Measurements from ENCODE around the gene COQ8B.
A peak's percentile ranks its signal among the peaks of the same experiment; 100 is the strongest.
"Not testable (repeated sequence)": the region's sequence is repeated elsewhere in the genome, so short reads cannot be mapped to it uniquely, and the experiment has no call there.

Gene COQ8B

DNA sequence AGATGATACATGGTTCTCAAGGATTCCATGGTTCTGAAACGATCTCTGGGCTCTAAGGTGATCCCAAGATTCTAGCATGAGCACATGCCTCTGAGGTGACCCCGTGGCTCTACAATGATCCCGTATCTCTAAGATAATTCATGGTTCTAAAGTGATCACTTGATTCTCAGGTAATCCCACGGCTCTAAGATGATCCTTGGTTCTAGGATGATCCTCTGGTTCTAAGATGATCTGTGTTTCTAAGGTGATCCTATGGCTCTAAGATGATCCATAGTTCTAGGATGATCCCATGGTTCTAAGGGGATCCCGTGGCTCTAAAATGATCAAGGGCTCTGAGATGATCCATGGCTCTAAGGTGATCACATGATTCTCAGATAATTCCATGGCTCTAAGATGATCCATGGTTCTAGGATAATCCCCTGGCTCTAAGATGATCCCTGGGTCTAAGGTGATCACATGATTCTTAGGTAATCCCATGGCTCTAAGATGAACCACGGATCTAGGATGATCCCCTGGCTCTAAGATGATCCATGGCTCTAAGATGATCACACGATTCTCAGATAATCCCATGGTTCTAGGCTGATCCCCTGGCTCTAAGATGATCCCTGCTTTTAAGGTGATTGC lies 47.6 kb downstream of the COQ8B start:
- no peak for DNase-seq (ENCODE audit: low read depth in 2 of 2)

- no peak for DNase-seq (ENCODE audit: low read depth in 2 of 2)
These were observed 49.1 kb downstream of the COQ8B start for GRCh38 chr19:40667602-40668001.

GRCh38 chr19:40666803-40667438 lies 49.8 kb downstream of the COQ8B start:
- no peak for DNase-seq (ENCODE audit: low read depth in 2 of 2)

GRCh38 chr19:40663695-40664692 lies 52.7 kb downstream of the COQ8B start:
- no peak for DNase-seq (ENCODE audit: low read depth in 2 of 2)

GRCh38 chr19:40662925-40663694 lies 53.6 kb downstream of the COQ8B start:
- DNase-seq (ENCODE audit: low read depth in 2 of 2) = peak; percentile 88 to 89

DNA sequence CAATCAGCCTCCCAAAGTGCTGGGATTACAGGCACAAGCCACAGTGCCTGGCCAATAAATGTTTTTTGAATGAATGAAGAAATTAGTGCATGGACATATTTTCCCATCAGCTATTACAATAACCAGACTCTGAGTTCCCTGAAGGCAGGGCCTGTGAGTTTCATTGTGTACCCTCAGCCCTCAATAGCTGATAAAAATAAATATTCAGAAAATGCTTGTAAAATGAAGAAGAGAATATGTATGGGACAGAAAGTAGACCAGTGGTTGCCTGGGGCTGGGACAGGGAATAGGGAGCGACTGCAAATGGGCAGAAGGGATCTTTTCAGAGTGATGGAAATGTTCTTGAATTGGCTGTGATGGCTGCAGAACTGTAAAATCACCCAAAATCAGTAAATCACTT lies 55.1 kb downstream of the COQ8B start:
- DNase-seq (ENCODE audit: low read depth in 2 of 2) = no peak

GRCh38 chr19:40659566-40659965 lies 57.1 kb downstream of the COQ8B start:
- no peak for DNase-seq (ENCODE audit: low read depth in 2 of 2)

GRCh38 chr19:40659116-40659515 lies 57.6 kb downstream of the COQ8B start:
- no peak for DNase-seq (ENCODE audit: low read depth in 2 of 2)

DNA sequence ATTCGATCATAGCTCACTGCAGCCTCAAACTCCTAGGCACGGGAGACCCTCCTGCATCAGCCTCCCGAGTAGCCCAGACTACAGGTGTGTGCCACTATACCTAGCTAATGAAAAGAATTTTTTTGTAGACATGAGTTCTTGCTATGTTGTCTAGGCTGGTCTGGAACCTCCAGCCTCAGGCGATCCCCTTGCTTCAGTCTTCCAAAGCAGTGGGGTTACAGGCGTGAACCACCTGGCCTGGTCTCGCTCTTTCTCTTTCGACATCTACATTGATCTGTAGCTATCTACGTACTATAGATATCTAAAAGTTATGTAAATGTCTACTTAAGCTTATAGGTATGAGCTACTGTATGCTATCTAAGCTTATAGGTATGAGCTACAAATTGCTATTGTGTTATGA lies 58.7 kb downstream of the COQ8B start:
- DNase-seq (ENCODE audit: low read depth in 2 of 2) = no peak

DNA sequence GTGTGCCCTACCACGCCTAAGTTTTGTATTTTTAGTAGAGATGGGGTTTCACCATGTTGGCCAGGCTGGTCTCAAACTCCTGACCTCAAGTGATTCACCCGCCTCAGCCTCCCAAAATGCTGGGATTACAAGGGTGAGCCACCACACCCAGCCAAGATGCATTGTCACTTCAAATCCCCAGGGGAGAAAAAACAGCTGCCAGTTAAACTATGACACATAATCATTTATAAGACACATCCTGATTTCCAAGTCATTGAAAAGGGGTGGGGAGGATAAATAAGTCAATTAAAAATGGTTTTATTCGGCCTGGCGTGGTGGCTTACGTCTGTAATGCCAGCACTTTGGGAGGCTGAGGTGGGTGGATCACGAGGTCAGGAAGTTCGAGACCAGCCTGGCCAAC lies 61.0 kb downstream of the COQ8B start:
- not testable (repeated sequence) for DNase-seq (ENCODE audit: low read depth in 2 of 2)

GRCh38 chr19:40652303-40652702 lies 64.4 kb downstream of the COQ8B start:
- DNase-seq (ENCODE audit: low read depth in 2 of 2) = not testable (repeated sequence)

DNA sequence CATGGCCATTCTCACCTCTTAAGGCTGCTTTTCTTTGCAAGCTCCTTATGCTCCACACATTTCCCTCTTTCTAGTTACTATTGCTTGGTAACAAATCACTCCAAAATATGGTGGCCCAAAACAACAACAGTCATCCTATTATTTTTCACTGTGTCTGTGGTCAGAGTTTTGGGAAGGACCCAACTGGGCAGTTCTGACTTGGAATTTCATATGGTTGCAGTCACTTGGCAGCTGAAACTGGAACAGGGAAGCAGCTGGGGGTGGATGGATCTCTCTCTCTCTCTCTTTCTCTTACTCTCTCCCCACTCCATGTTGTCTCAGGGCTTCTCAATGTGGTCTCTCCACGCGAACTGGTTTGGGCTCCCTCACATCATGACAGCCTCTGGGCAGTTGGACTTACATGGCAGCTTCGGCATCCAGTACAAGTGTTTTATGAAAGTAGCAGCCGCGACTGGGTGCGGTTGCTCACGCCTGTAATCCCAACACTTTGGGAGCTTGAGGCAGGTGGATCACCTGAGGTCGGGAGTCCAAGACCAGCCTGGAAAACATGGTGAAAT lies 65.9 kb downstream of the COQ8B start:
- no peak for DNase-seq (ENCODE audit: low read depth in 2 of 2)

GRCh38 chr19:40649903-40650675 lies 66.6 kb downstream of the COQ8B start:
- DNase-seq (ENCODE audit: low read depth in 2 of 2) = not testable (repeated sequence)

GRCh38 chr19:40646743-40647254 lies 69.9 kb downstream of the COQ8B start:
- no peak for DNase-seq (ENCODE audit: low read depth in 2 of 2)

GRCh38 chr19:40642757-40643305 lies 73.9 kb downstream of the COQ8B start:
- DNase-seq (ENCODE audit: low read depth in 2 of 2) = no peak

DNA sequence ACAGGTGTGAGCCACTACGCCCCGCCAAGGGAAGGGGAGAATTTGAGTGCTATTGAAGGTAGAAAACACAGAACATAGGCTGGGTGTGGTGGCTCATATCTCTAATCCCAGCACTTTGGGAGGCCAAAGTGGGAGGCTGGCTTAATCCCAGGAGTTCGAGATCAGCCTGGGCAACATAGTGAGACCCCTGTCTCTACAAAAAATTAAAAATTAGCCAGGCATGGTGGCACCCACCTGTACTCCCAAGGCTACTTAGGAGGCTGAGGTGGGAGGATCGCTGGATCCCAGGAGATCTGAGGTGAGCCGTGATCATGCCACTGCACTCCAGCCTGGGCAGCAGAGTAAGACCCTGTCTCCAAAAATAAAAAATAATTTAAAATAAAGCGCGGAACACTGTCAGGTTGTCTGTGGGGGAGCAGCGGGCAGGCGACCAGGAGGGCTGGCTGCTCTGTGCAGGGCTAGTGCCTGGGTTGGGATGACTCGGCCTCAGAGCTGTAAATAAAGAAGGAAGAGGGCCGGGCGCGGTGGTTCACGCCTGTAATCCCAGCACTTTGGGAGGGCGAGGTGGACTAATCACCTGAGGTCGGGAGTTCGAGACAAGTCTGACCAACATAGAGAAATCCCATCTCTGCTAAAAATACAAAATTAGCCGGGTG lies 74.5 kb downstream of the COQ8B start:
- DNase-seq (ENCODE audit: low read depth in 2 of 2) = no peak
